Activated naive CD4-positive, alpha-beta T cell treated with Interleukin-2 at 50 U/mL for 16 hours (primary cell): ENCODE data around the gene SCAMP2.
A peak's percentile ranks its signal among the peaks of the same experiment; 100 is the strongest.
"Not testable (repeated sequence)": the region's sequence is repeated elsewhere in the genome, so short reads cannot be mapped to it uniquely, and the experiment has no call there.

Experiments used
- DNase-seq: peaks from one replicate; pipeline ENCODE4 v3.0.0-alpha.2; 2020

The SCAMP2 gene

GRCh38 chr15:74873036-74873755 lies at the start of gene SCAMP2:
Gene SCAMP2 (minus strand): TSS chr15:74873365. CDS start chr15:74873255, 110 bp downstream.
- peak; percentile 91 for DNase-seq

- DNase-seq, result no peak
Measured at GRCh38 chr15:74920456-74920855, 47.3 kb upstream of the SCAMP2 start.

- no peak for DNase-seq
Measured at GRCh38 chr15:74917676-74918075, 44.5 kb upstream of the SCAMP2 start.

- DNase-seq, result not testable (repeated sequence)
Measured at GRCh38 chr15:74913799-74914198, 40.6 kb upstream of the SCAMP2 start.

GRCh38 chr15:74913041-74913440 lies 39.9 kb upstream of the SCAMP2 start:
- DNase-seq, result no peak

GRCh38 chr15:74908635-74909034 lies 35.5 kb upstream of the SCAMP2 start:
- DNase-seq, result no peak

GRCh38 chr15:74907163-74907870 lies 34.2 kb upstream of the SCAMP2 start:
- peak; percentile 25 for DNase-seq

- peak; percentile 81 for DNase-seq
Measured at GRCh38 chr15:74906450-74907162, 33.4 kb upstream of the SCAMP2 start, which contains the start of gene FAM219B. Gene FAM219B (minus strand): TSS chr15:74906851. CDS start chr15:74906800, 51 bp downstream.

- peak; percentile 42 for DNase-seq
Measured at GRCh38 chr15:74906067-74906449, 32.9 kb upstream of the SCAMP2 start.

- DNase-seq, result no peak
Measured at GRCh38 chr15:74904190-74904805, 31.1 kb upstream of the SCAMP2 start.

GRCh38 chr15:74903676-74904075 lies 30.5 kb upstream of the SCAMP2 start:
- no peak for DNase-seq

GRCh38 chr15:74902295-74903075 lies 29.3 kb upstream of the SCAMP2 start:
- DNase-seq, result no peak

GRCh38 chr15:74901612-74902063 lies 28.5 kb upstream of the SCAMP2 start:
- peak; percentile 61 for DNase-seq

- no peak for DNase-seq
Measured at GRCh38 chr15:74897300-74897701, 24.1 kb upstream of the SCAMP2 start.

- no peak for DNase-seq
Measured at GRCh38 chr15:74896316-74896715, 23.2 kb upstream of the SCAMP2 start.

GRCh38 chr15:74895830-74896229 lies 22.7 kb upstream of the SCAMP2 start:
- no peak for DNase-seq

- not testable (repeated sequence) for DNase-seq
Measured at GRCh38 chr15:74894383-74894782, 21.2 kb upstream of the SCAMP2 start.

- DNase-seq, result peak; percentile 9
Measured at GRCh38 chr15:74893627-74894026, 20.5 kb upstream of the SCAMP2 start.

- DNase-seq, result no peak
Measured at GRCh38 chr15:74892931-74893330, 19.8 kb upstream of the SCAMP2 start.

GRCh38 chr15:74892313-74892712 lies 19.1 kb upstream of the SCAMP2 start:
- DNase-seq, result no peak

- DNase-seq, result no peak
Measured at GRCh38 chr15:74891469-74891868, 18.3 kb upstream of the SCAMP2 start.

- DNase-seq, result no peak
Measured at GRCh38 chr15:74890665-74890960, 17.4 kb upstream of the SCAMP2 start.
